Activated T-cell treated with anti-CD3 and anti-CD28 coated beads for 24 hours (primary cell): ENCODE data around the gene GHITM.
"Not testable (repeated sequence)": the region's sequence is repeated elsewhere in the genome, so short reads cannot be mapped to it uniquely, and the experiment has no call there.

Source experiments
- DNase-seq: peaks from one replicate; pipeline ENCODE4 v3.0.0-alpha.2; 2020; ENCODE audit warnings: low read depth

Gene GHITM, protein sequence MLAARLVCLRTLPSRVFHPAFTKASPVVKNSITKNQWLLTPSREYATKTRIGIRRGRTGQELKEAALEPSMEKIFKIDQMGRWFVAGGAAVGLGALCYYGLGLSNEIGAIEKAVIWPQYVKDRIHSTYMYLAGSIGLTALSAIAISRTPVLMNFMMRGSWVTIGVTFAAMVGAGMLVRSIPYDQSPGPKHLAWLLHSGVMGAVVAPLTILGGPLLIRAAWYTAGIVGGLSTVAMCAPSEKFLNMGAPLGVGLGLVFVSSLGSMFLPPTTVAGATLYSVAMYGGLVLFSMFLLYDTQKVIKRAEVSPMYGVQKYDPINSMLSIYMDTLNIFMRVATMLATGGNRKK

DNA sequence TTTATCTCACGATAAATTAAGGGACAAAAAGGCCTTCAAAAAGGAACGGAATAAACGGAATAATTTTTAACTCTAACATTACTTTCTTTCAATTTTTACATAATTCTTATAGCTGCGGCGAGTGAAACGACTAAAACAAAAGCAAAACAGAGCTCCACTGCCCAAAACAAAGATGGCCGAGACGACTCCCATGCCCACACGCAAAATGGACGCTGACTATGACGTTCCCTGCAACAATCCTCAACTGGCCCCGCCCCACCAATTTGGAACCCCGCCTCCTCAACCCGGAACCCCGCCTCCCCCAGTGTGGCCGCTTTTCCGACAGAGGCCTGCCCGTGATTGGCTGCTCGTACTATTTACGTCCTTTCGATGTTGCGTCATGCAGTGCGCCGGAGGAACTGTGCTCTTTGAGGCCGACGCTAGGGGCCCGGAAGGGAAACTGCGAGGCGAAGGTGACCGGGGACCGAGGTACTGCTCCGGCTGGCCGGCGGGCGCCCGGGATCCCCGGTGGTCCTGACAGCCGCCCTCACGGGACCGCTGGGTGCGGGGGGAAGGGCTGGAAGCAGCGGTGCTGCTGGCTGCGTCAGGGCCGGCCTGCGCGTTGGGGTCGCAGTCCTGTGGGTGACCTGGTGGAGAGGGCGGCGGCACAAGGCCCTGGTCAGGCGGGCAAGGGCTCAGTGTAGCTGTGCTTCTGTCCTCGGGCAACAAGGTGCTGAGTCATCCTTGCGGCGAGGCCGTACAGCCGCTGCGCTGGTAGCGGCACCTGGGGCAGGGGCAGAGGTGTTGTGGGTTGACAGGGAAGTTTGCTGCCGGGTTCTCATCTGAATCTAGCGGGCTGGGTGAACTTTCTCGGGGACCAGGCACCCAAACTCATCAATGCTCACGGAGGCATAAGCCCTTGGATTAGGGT is at the start of gene GHITM:
Gene GHITM, plus strand, starts transcription at position 384 of the 910 bp plus-strand sequence. CDS start 1,992 bp downstream, outside the sequence.
- DNase-seq = peak; percentile 99

DNA sequence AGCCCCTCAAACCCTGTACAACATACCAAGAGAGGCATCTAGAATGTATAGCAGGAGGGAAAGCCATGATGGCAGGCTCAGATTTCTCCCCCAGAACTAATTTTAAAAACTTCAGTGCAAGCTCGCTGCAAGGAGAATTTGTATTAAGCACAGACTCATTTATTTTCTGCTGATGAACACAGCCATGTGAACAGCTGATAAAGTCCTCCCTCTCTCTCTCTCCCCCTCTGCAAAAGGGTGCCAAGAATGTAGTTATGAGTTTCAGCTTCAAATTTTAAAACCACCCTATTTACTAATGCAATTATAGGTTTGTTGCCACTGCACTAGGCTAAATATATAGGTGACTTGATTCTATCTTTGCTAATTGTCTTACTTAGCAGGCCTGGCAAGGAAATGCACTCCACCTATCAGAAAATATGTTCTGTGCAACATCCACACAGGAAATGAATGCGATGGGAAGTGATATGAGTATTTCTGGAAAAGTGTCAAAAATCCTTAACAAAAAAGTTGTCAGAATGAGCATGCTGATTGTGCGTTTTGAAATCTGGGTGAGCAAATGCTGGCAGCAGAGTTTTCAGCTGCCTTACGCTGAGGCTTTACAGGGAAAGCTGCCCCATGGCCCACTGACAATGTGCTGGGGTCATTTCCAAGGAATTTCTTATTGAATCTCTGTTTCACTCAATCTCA is 43.4 kb upstream of the GHITM start:
- no peak for DNase-seq

DNA sequence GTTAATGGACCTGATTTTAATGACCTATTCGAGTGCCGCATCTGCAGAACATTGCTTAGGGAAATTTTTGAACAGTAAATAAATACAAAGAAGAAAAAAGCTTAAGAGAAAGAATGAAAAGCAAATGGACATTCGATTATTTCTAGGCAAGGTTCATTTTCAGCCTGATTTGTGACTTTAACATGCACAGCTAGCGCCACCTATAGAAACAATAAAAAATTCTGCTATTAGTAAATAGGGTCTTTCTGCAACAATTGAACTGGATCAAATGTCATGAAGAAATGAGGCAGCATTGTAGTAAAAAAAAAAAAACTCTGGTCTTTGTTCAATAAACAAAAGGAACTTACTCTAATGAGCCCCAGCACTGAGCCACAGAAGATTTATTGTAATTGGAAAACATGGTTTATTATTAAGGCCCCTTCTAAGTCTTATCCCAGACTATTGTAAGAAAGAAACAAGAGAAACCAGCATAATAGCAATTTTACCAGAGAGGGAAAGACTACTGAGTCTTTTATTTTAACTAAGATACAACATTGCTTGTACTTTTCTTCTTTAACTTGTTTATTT is 41.4 kb upstream of the GHITM start:
- no peak for DNase-seq

- DNase-seq = no peak
These were observed 40.6 kb upstream of the GHITM start for GRCh38 chr10:84098667-84099066.

DNA sequence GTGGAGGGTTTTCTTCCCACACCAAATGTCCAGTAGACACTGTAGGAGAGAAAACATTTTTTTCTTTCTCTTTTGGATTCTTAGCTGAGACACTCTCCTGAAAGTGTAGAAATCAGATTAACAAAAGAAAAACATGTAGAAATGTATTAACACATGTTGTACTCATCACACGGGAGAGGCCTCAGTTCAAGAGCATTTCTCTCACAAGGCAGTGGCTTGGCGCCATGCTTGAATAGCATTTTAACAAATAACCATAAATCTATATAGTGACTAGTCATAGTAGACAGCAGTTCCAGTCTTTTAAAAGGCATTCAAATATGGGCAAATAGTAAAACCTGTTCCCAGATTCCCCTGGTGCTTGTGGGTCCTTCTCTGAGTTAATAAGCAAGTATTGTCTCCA is 38.3 kb upstream of the GHITM start:
- DNase-seq = no peak

DNA sequence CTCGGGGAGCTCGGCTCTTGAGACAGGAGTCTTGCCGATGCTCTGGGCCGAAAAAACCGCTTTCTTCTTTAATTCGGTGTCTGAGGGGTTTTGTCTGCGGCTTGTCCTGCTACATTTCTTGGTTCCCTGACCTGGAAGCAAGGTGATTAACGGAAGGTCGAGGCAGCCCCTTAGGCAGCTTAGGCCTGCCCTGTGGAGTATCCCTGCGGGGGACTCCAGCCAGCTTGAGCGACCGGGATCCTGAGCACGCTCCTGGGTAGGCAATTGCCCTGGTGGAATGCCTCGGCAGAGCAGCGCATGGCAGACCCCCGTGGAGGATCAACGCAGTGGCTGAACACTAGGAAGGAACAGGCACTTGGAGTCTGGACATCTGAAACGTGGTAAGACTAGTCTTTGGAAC is 30.5 kb upstream of the GHITM start:
- DNase-seq = no peak

GRCh38 chr10:84109772-84110171 is 29.5 kb upstream of the GHITM start:
- not testable (repeated sequence) for DNase-seq

DNA sequence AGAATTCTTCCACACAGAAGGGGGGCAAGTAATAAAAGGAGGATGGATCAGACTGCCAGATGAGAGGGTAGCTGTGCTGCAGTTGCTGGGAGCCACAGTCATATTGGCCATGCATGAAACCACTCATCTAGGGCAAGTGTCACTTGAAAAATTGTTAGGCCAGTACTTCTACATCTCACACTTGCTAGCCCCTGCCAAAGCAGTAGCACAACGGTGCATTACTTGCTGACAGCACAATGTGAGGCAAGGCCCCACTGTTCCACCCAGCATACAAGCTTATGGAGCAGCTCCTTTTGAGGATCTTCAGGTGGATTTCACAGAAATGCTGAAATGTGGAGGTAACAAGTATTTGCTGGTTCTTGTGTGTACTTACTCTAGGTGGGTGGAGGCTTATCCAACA is 25.8 kb upstream of the GHITM start:
- not testable (repeated sequence) for DNase-seq

GRCh38 chr10:84114088-84114667 is 25.1 kb upstream of the GHITM start:
- no peak for DNase-seq

- not testable (repeated sequence) for DNase-seq
These were observed 22.1 kb upstream of the GHITM start for GRCh38 chr10:84117204-84117603.

GRCh38 chr10:84117686-84118394 is 21.5 kb upstream of the GHITM start:
- no peak for DNase-seq

DNA sequence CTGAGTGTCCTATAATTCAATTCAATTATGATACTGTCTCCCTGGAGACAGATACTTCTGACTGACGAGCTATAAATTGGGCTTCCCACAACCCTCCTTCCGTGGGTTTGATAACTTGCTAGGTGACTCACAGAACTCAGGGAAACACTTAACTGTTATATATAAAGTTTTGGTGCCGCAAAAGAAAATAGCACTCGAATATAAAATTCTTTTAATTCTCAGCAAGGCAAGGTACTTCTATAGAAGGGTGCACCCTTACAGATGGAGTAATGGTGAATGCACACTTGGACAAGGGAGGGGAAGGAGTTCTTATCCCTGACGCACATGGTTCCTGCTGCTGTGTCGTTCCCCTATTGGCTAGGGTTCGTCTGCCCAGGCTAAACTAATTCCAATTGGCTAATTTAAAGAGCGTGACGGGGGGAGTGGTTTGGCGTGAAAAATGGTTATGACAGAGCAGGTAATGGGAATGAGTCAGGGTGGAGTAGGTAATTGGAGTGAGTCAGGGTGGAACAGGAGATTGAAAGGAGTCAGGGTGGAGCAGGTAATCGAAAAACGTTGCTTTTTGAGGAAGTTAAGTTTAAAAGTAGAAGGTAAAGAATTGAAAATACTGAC is 20.8 kb upstream of the GHITM start:
- no peak for DNase-seq

- no peak for DNase-seq
These were observed 15.9 kb upstream of the GHITM start for GRCh38 chr10:84123362-84123761.

DNA sequence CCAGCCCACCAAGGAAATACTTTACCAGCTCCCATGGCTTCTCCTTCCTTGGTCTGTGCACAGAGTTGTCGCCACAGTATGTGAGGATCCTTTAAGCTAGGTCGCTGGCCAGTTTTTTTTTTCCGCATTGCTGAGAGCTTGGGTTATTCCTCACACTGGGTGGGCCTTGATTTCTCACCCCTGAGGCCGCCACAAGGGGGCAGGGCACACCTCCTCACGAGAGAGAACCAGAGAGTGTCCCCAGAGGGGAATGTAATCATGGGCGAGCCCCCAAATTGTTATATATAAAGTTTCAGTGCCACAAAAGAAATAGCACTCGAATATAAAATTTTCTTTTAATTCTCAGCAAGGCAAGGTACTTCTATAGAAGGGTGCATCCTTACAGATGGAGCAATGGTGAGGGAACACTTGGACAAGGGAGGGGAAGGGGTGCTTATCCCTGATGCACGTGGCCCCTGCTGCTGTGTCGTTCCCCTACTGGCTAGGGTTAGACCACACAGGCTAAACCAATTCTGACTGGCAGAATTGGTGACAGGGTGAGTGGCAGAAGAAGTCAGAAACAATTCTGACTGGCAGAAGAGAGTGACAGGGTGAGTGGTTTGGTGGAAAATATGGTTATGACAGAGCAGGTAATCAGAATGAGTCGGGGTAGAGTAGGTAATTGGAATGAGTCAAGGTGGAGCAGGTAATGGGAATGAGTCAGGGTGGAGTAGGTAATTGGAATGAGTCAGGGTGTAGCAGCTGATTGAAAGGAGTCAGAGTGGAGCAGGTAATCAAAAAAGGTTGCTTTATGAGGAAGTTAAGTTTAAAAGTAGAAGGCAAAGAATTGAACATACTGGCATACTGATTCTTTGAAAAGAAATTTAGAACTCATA is 13.2 kb upstream of the GHITM start:
- DNase-seq = not testable (repeated sequence)

DNA sequence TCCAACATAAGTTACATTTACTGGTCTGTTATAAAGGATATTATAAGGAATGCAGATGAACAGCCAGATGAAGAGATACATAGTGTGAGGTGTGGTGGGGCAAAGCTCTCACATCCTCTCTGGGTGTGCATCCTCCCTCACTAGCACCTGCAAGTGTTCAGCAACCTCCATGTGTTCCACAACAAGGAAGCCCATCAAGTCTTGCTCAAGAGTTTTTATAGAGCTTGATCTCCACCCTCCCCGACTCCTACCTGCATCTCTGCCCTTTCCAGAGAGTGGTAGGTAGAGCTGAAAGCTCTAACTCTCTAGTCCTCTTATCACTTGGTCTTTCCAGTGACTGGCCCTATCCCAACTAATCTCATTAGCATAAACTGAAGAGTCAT is 12.5 kb upstream of the GHITM start:
- no peak for DNase-seq

- no peak for DNase-seq
These were observed 3.5 kb upstream of the GHITM start for GRCh38 chr10:84135836-84136235.

DNA sequence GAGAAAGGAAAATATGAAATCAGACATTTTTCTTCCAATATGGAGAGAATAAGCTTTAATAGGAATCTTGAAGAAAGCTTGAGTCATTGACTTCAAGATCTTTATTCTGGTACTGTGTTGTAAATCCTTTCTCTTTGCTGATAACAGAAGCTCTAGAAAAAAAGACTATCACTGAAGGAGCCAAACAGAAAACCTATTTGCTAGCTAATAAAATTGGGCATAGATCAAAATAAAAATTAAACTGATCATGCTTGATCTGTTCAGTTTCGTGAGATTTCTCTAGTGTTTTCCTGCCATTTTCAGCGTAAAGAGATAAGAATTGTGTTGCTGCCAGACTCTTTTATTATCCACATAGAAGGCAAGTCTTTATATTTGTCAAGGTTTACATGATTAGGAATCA is 1.5 kb upstream of the GHITM start:
- DNase-seq = no peak

DNA sequence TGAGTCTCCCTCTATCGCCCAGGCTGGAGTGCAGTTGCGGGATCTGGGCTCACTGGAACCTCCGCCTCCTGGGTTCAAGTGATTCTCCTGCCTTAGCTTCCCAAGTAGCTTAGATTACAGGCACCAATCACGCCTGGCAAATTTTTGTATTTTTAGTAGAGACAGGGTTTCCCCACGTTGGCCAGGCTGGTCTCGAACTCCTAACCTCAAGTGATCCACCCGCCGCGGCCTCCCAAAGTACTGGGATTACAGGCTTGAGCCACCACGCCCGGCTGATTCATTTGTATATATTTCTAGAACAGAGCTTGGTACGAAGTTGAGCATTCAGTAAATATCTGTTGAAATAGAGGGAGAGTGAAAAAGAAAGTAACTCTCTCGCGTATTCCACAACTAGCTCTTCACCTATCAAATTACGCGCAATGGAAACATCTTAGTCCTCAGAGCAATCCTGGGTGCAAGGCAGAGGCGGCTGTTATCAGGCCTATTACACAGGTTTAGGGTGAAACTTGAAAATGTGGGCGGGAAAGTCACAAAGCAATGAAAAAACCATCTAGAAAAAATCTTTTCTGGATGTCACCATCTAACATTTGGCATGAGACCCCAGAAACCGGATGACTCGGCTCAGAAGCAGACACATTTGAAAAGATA is 707 bp upstream of the GHITM start:
- DNase-seq = peak; percentile 54

DNA sequence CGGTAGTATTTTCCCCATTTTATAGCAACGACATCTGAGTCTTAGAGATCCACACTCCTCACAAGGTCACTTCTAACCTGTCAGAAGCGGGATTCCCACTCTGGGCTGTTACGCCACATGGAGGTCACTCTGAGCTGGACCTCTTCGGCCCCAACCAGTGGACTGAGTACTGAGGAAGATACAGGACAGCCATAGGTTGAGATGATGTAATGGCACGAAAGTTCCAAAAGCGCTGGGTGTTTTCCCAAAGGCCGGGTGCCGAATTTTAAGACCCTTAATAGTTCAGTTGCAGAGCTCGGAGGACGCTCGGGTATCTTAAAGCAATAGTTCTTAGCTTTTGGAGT is 699 bp downstream of the GHITM start:
- no peak for DNase-seq
